ENCODE measurements around the gene CUL4A. TPM values are rescaled to one million over a fixed set of nuclear protein-coding genes. Genes with fewer than 3 reads are reported as not detected.

CUL4A gene
- total and polyA plus RNA-seq, 2 donors (not counting 3 experiments of a cell fraction or from before 2014, with no cell fraction given): 37.9 to 80.0 TPM

GRCh38 chr13:113207460-113207859 is 2.0 kb upstream of the CUL4A start:
- dilution Hi-C loops (cut with MboI; ENCODE audit: extremely low pct_ligation_motif_present, low sequenced_read_pairs): no loop called here

More at GRCh38 chr13:113207460-113207859, 2.0 kb upstream of the CUL4A start:
- no peaks in the 10 kb centered on the region for H3K9me1 ChIP-seq (replicated peaks; ENCODE audit: control insufficient read depth, extremely low read depth, insufficient read depth, low read length)
- H2AFZ ChIP-seq (ENCODE audit: low read depth, low read length): no peak overlapping the region
- H3K9ac ChIP-seq (replicated peaks; ENCODE audit: extremely low read depth, insufficient read depth, low read length): peak overlapping the region; percentile 98
- CTCF ChIA-PET: interaction anchor here (1.3 kb wide), 1 partner anchor 27 kb away, joined by 5 read pairs; no protein-coding TSS in a partner anchor
- no peak for DNase-seq (ENCODE audit: low read depth, low spot score)
- peaks cover 0 to 2% of the 10 kb centered on the region in 2 experiments for H3K36me3 ChIP-seq (ENCODE audit: control insufficient read depth in 2 of 2, extremely low read depth in 1 of 2, insufficient read depth in 2 of 2, low read length in 2 of 2)
- H3K4me3 ChIP-seq (replicated peaks in 1 of 3; ENCODE audit: insufficient read depth in 1 of 3, low read depth in 1 of 3, low read length in 3 of 3): peak overlapping the region; percentile 0 to 91 (median 41)
- peaks cover 86% of the 10 kb centered on the region for H3K79me2 ChIP-seq (ENCODE audit: control insufficient read depth, insufficient read depth, low read length)
- peaks cover 19% of the 10 kb centered on the region for H3K4me1 ChIP-seq (ENCODE audit: control insufficient read depth, extremely low read depth, insufficient read depth, low read length)
- no peak for TF ChIP-seq FOS (IDR thresholded peaks at IDR 0.05; ENCODE audit: borderline replicate concordance, insufficient read depth, low read length)
- TF ChIP-seq EZH2 (IDR thresholded peaks at IDR 0.05; ENCODE audit: borderline replicate concordance, low read depth, low read length, severe bottlenecking): no peak
- TF ChIP-seq POLR2A (IDR thresholded peaks at IDR 0.05; ENCODE audit: low read depth, low read length): no peak
- no peak for TF ChIP-seq JUN (IDR thresholded peaks at IDR 0.05; ENCODE audit: borderline replicate concordance, insufficient read depth, insufficient read length, low read depth)
- no peak for TF ChIP-seq MYC (IDR thresholded peaks at IDR 0.05; ENCODE audit: low read depth, low read length)
- no peak for TF ChIP-seq MAX (IDR thresholded peaks at IDR 0.05; ENCODE audit: insufficient read depth, insufficient read length)
- no peak for TF ChIP-seq POLR2AphosphoS5 (IDR thresholded peaks at IDR 0.05; ENCODE audit: insufficient read depth, low read depth, low read length)
- no peak for TF ChIP-seq GATA2 (IDR thresholded peaks at IDR 0.05; ENCODE audit: insufficient read depth, insufficient read length, low read depth, low read length)
- no peak for TF ChIP-seq CTCF (IDR thresholded peaks at IDR 0.05; ENCODE audit: extremely low read depth in 1 of 2, insufficient read depth in 1 of 2, low read depth in 1 of 2, low read length in 2 of 2)
- BruUV-seq (replicated peaks): no TSS peak
- FAIRE-seq: peak; percentile 48
- intact Hi-C loops (cut with micrococcal nuclease): loop anchor here (5.0 kb wide), 1 partner anchor 265 kb away; no protein-coding TSS in a partner anchor
- POLR2A ChIA-PET: no interaction called here
- peak overlapping the region; percentile 65 for H3K4me2 ChIP-seq (ENCODE audit: insufficient read depth, low read length)
- H4K20me1 ChIP-seq (replicated peaks; ENCODE audit: control insufficient read depth, extremely low read depth, insufficient read depth, low read length): no peaks in the 10 kb centered on the region
- H3K9me3 ChIP-seq (replicated peaks; ENCODE audit: control insufficient read depth, insufficient read depth, low read length): no peaks in the 10 kb centered on the region
- no peaks in the 10 kb centered on the region for H3K27me3 ChIP-seq (ENCODE audit: control insufficient read depth in 2 of 2, insufficient read depth in 2 of 2, low read length in 2 of 2)
- peak overlapping the region; percentile 0 for H3K27ac ChIP-seq (ENCODE audit: insufficient read depth, low read depth, low read length)

Measured in endothelial cell of umbilical vein (primary cell).